IPS-NIHi7 (cell line): ENCODE data around the gene CACNA2D3.

Source experiments
- DNase-seq: peaks from one replicate; pipeline ENCODE4 v3.0.0; 2012; ENCODE audit warnings: mixed read lengths; ENCODE audit errors: extremely low spot score

The CACNA2D3 gene

GRCh38 chr3:54745843-54746242, 623.5 kb downstream of the CACNA2D3 start:
- no peak for DNase-seq

GRCh38 chr3:54746722-54747121, 624.4 kb downstream of the CACNA2D3 start:
- DNase-seq: no peak

- DNase-seq: no peak
Observed at GRCh38 chr3:54755756-54756155, 633.4 kb downstream of the CACNA2D3 start.

- no peak for DNase-seq
Observed at GRCh38 chr3:54756330-54756731, 634.0 kb downstream of the CACNA2D3 start.

- no peak for DNase-seq
Observed at GRCh38 chr3:54758461-54758860, 636.1 kb downstream of the CACNA2D3 start.

GRCh38 chr3:54759166-54759565, 636.8 kb downstream of the CACNA2D3 start:
- no peak for DNase-seq

GRCh38 chr3:54760201-54760600, 637.8 kb downstream of the CACNA2D3 start:
- no peak for DNase-seq

- no peak for DNase-seq
Observed at GRCh38 chr3:54761637-54762036, 639.3 kb downstream of the CACNA2D3 start.

- DNase-seq: no peak
Observed at GRCh38 chr3:54764911-54765310, 642.6 kb downstream of the CACNA2D3 start.

- no peak for DNase-seq
Observed at GRCh38 chr3:54771050-54771449, 648.7 kb downstream of the CACNA2D3 start.

- DNase-seq: no peak
Observed at GRCh38 chr3:54772051-54772450, 649.7 kb downstream of the CACNA2D3 start.

GRCh38 chr3:54772746-54773145, 650.4 kb downstream of the CACNA2D3 start:
- DNase-seq: no peak

GRCh38 chr3:54773271-54773670, 650.9 kb downstream of the CACNA2D3 start:
- no peak for DNase-seq

- no peak for DNase-seq
Observed at GRCh38 chr3:54776601-54777000, 654.2 kb downstream of the CACNA2D3 start.

- no peak for DNase-seq
Observed at GRCh38 chr3:54777141-54777540, 654.8 kb downstream of the CACNA2D3 start.

- DNase-seq: no peak
Observed at GRCh38 chr3:54780336-54780735, 658.0 kb downstream of the CACNA2D3 start.

GRCh38 chr3:54781728-54782127, 659.4 kb downstream of the CACNA2D3 start:
- DNase-seq: peak; percentile 40

- DNase-seq: no peak
Observed at GRCh38 chr3:54783611-54784010, 661.3 kb downstream of the CACNA2D3 start.

- DNase-seq: no peak
Observed at GRCh38 chr3:54784021-54784420, 661.7 kb downstream of the CACNA2D3 start.

GRCh38 chr3:54785976-54786375, 663.6 kb downstream of the CACNA2D3 start:
- no peak for DNase-seq

GRCh38 chr3:54790051-54790450, 667.7 kb downstream of the CACNA2D3 start:
- DNase-seq: no peak

GRCh38 chr3:54791501-54792156, 669.3 kb downstream of the CACNA2D3 start:
- DNase-seq: no peak

- no peak for DNase-seq
Observed at GRCh38 chr3:54792584-54792983, 670.2 kb downstream of the CACNA2D3 start.

GRCh38 chr3:54793171-54793570, 670.8 kb downstream of the CACNA2D3 start:
- DNase-seq: no peak
